BE2C (cell line): Measurements from ENCODE around the gene MYRIP.

ENCODE experiments used
- DNase-seq: peaks from one replicate; pipeline ENCODE4 v3.0.0-alpha.2; 2020
- H3K27me3 ChIP-seq: fragments of 250-450 bp; sonication (Bioruptor Pico); 2 replicates; pipeline ENCODE4 v1.5.1; 2020; ENCODE audit warnings: mild to moderate bottlenecking
- H3K36me3 ChIP-seq: fragments of 250-450 bp; sonication (Bioruptor Pico); 2 replicates; pipeline ENCODE4 v1.5.1; 2020; ENCODE audit warnings: mild to moderate bottlenecking
- H3K4me1 ChIP-seq: fragments of 250-450 bp; sonication (Bioruptor Pico); 2 replicates; pipeline ENCODE4 v1.5.1; 2020
- H3K4me3 ChIP-seq: 2 replicates; pipeline ENCODE4 v1.5.1; 2011; ENCODE audit warnings: low read depth, low read length
- H3K9me3 ChIP-seq: fragments of 250-450 bp; sonication (Bioruptor Pico); 2 replicates; pipeline ENCODE4 v1.5.1; 2020
- CTCF ChIP-seq: IDR thresholded peaks from 2 replicates; pipeline ENCODE4 v1.5.1; 2012; ENCODE audit warnings: mild to moderate bottlenecking, low read depth, low read length

Gene MYRIP

GRCh38 chr3:40237889-40238571, 428.6 kb downstream of the MYRIP start:
- Histone ChIP-seq H3K4me1 (no peaks in the 10 kb centered on the region), H3K4me3 (no peak overlapping the region), H3K27me3 (no peaks in the 10 kb centered on the region), H3K9me3 (no peaks in the 10 kb centered on the region), H3K36me3 (no peaks in the 10 kb centered on the region)
- no peak; the same call in 1 of the 2 replicates for TF ChIP-seq CTCF
- DNase-seq = no peak

GRCh38 chr3:40240921-40241320, 431.5 kb downstream of the MYRIP start:
- H3K27me3 ChIP-seq = no peaks in the 10 kb centered on the region
- no peak overlapping the region for H3K4me3 ChIP-seq
- H3K9me3 ChIP-seq = no peaks in the 10 kb centered on the region
- no peak for TF ChIP-seq CTCF
- H3K36me3 ChIP-seq = no peaks in the 10 kb centered on the region
- no peak for DNase-seq
- no peaks in the 10 kb centered on the region for H3K4me1 ChIP-seq

- H3K9me3 ChIP-seq = no peaks in the 10 kb centered on the region
- no peak for DNase-seq
- no peaks in the 10 kb centered on the region for H3K27me3 ChIP-seq
- H3K4me1 ChIP-seq = no peaks in the 10 kb centered on the region
- H3K36me3 ChIP-seq = no peaks in the 10 kb centered on the region
- no peak overlapping the region for H3K4me3 ChIP-seq
- no peak for TF ChIP-seq CTCF
These were observed 432.8 kb downstream of the MYRIP start for GRCh38 chr3:40242216-40242615.

GRCh38 chr3:40242638-40243037, 433.2 kb downstream of the MYRIP start:
- H3K4me1 ChIP-seq = no peaks in the 10 kb centered on the region
- H3K36me3 ChIP-seq = no peaks in the 10 kb centered on the region
- no peaks in the 10 kb centered on the region for H3K27me3 ChIP-seq
- no peak for TF ChIP-seq CTCF
- DNase-seq = no peak
- no peak overlapping the region for H3K4me3 ChIP-seq
- H3K9me3 ChIP-seq = no peaks in the 10 kb centered on the region

GRCh38 chr3:40243056-40243455, 433.6 kb downstream of the MYRIP start:
- H3K4me3 ChIP-seq = no peak overlapping the region
- no peaks in the 10 kb centered on the region for H3K27me3 ChIP-seq
- TF ChIP-seq CTCF = no peak
- no peaks in the 10 kb centered on the region for H3K4me1 ChIP-seq
- no peaks in the 10 kb centered on the region for H3K36me3 ChIP-seq
- no peaks in the 10 kb centered on the region for H3K9me3 ChIP-seq
- DNase-seq = no peak

GRCh38 chr3:40247714-40248454, 438.5 kb downstream of the MYRIP start:
- Histone ChIP-seq H3K4me1 (no peaks in the 10 kb centered on the region), H3K4me3 (no peak overlapping the region), H3K9me3 (no peaks in the 10 kb centered on the region), H3K27me3 (no peaks in the 10 kb centered on the region), H3K36me3 (no peaks in the 10 kb centered on the region)
- no peak for DNase-seq
- TF ChIP-seq CTCF = no peak
